NCI-H446 treated with DMSO at 0.1 percent for 48 hours (cell line): ENCODE measurements around the gene MLH1.

Experiments
- DNase-seq: peaks from one replicate; lab custom pipeline; 2025; lab: John Stamatoyannopoulos, UW

Gene MLH1

DNA sequence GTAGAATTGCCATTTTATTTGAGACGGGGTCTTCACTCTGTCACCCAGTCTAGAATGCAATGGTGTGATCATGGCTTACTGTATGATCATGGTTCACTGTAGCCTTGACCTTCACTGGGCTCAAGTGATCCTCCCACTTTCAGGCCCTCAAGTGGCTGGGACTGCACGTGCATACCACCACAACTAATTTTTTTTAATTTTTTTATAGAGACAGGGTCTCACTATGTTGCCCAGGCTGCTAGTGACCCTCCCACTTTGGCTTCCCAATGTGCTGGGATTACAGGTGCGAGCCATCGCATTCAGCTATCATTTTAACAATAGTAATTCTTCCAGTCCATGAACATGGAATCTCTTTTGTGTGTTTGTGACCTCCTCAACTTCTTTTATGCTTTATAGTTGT is 12.3 kb upstream of the MLH1 start:
- DNase-seq: no peak

DNA sequence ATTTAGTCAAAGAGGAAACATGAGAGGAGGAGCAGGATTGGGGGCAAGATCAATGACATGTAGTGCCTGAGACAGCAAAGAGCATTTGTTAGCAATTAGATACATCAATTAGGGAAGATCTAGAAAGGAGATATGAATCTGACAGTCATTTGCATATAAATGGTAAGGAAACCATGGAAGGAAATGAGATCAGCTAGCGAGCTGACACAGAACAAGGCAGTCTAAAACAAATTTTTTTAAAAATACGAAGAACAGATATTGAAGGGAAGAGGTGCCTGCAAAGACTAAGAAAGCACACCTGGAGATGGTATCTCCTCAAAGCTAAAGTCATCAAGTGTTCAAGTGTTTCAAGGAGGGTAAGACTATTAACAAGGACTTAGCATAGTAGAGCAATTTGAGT is 5.0 kb upstream of the MLH1 start:
- DNase-seq: no peak

DNA sequence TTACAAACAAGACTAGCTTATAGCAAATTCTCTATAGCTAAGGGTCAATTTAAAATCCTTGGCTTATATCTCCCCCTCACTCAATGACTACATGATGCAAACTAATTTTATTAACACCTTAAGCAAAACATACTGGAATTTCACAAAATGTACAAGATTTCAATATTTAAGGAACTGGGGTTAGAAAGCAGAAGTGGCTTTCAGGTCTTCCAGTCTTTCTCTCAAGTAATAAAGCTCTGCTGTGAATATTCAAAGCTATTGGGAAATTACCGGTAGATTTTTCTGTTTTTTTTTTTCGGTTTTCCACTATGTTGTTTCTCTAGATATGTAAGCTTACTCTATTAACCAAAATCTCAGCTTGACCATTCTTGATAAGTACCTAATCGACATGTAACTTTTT is 4.3 kb upstream of the MLH1 start:
- no peak for DNase-seq

DNA sequence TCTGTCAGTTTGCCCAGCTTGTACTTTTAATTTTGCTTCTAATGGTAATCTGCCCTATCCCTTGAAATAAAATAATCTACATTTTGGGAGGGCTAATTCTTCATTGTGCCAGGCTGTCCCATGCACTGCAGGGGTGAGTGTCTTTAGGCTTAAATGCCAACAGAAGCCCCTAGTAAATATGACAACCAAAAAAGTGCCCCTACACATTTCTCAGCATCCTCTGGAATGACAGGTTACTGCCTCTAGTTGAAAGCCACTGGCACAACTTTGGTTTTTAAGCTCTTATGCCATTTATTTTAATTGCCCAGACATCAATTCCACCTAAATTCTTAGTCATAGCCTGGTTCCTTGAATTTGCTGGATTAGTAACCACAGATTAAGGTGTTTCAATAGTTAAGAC is 3.8 kb upstream of the MLH1 start:
- no peak for DNase-seq

DNA sequence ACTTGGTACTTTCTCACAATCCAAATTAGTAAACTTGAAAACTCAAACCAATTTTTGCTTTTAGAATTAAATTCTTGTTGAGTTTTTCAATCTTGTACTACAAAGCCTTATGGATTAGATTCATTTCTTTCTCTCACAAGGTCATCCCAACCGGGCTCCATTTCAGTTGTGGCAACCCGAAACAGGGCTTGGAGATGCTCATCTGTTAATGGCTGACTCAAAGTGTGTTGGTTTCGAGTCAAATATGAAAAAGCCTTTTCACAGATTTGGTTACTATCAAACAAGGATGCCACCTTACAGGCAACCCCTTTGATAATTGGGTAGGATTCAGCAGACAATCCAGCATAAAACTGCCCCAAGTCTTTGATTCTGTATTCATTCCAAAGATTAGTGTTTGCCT is 2.2 kb upstream of the MLH1 start:
- DNase-seq: no peak

DNA sequence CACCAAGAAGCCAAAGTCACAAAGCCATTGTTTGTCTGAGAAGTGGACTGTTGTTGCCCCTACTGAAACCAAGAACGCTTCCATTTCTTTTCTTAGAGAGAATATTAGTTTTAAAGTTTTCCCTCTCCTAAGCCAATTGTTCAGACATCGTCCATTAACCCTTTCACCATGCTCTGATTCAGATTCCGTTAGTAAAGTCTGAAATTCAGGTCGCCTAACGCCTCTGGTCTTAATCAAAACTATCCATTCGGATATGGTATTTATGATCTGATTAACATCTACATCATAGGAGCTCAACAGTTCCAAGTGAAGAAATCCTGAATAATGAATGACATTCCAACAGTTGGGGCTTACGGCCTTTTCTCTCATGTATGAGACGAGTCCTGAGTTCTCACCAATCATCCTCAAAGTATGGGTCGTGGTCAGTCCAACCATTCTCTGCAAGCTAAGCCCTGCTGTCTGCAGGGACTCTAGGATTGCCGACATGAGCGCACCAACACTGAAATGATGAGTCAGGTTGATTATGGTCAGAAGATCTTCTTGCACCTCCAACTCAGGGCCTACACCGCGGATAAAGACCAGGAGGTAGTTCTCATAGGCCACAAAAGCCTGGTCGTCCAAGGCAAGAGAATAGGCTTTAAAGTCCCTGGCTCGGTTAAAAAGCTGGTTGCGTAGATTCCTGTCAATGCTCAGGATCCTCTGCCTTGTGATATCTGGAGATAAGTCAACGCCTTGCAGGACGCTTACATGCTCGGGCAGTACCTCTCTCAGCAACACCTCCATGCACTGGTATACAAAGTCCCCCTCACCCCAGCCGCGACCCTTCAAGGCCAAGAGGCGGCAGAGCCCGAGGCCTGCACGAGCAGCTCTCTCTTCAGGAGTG is 1.2 kb upstream of the MLH1 start:
- no peak for DNase-seq

DNA sequence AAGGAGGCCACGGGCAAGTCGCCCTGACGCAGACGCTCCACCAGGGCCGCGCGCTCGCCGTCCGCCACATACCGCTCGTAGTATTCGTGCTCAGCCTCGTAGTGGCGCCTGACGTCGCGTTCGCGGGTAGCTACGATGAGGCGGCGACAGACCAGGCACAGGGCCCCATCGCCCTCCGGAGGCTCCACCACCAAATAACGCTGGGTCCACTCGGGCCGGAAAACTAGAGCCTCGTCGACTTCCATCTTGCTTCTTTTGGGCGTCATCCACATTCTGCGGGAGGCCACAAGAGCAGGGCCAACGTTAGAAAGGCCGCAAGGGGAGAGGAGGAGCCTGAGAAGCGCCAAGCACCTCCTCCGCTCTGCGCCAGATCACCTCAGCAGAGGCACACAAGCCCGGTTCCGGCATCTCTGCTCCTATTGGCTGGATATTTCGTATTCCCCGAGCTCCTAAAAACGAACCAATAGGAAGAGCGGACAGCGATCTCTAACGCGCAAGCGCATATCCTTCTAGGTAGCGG is 452 bp upstream of the MLH1 start, which contains the start of gene EPM2AIP1:
TSS of gene EPM2AIP1 (minus strand) at position 326 of the 520 bp plus-strand sequence. CDS start at position 272, 54 bp downstream.
- no peak for DNase-seq

DNA sequence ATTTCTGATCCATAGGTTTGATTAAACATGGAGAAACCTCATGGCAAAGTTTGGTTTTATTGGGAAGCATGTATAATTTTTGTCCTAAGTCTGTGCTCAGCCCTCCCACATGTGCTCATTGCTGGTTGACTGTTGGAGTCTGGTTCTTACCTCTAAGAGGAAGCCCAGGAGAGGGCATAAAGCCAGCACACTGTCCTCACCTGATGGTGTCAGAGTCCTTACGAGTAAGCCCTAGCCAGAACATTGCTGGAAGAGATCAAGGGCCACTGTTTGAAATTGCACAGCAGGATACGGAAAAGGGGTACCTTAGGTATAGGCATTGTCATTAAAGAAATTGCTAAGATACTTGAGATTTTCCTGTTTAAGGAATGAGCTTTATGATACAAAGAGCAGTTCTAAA is 21.3 kb downstream of the MLH1 start:
- no peak for DNase-seq

DNA sequence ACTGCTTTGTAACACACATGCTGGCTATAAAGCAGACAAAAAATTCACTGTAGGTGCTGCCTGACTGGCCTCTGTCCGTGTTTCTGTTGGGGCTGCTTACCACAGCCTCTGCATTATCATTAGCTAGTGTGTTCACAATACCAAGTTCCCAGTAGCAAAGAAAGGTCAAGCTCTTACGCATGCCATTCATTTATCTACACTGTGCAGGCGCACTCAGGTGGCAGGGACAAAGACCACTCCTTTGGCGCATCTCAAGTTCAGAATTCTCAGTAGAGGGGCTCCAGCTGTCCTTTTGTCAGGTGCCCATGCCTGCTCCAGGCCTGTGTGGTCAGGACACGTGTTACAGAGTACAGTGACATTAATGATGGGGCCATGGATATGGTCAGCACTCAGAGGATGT is 22.3 kb downstream of the MLH1 start:
- DNase-seq: no peak

DNA sequence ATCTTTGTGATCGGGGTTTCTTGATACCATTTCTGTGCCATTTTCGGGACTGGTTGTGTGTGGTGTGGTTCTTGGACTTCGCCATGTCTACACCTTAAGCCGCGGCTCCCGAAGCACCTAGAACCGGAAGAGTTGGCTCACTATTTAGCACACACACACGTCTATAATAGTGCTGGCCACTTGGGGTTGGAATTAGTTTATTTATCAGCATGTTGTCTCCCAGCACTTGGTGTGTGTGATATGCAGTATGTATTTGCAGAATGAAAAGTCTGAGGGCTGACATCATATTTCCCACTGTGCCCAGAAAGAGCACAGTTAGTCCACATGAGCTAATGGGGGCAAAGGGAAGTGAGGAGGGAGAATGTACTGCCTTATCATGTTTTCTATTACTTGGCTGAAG is 23.6 kb downstream of the MLH1 start:
- no peak for DNase-seq

DNA sequence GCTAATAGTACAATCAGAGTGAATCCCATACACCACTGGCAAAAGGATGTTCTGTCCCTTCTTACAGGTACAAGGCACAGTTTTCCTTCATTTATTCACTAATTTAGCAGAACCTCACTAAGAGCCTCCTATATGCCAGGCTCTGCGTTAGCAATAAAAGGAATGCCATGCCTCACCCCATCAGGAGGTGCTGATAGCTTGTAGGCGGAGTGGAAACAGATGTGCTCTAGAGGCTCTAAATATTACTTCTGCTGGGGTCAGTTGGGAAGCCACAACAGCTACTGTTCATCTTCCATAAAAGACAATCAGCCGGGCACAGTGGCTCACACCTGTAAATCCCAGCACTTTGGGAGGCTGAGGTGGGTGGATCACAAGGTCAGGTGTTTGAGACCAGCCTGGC is 24.4 kb downstream of the MLH1 start:
- no peak for DNase-seq

DNA sequence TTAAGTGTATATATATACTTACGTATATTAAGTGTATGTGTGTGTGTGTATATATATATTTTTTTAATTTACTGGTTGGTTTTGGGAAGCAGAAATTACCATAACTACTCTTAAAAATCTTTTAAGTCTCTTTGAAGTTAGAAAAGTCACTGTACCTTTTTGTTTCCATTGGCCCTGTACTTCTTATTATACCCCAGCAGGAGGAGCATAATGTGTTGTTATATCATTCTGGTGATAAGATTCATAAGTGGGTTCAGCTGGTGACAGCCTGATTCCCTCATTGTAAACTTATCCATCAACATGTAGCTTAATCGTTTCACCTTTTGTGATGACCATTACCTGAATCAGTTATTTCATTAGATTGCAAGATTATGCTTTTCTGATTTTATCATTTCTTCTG is 30.8 kb downstream of the MLH1 start:
- DNase-seq: no peak

DNA sequence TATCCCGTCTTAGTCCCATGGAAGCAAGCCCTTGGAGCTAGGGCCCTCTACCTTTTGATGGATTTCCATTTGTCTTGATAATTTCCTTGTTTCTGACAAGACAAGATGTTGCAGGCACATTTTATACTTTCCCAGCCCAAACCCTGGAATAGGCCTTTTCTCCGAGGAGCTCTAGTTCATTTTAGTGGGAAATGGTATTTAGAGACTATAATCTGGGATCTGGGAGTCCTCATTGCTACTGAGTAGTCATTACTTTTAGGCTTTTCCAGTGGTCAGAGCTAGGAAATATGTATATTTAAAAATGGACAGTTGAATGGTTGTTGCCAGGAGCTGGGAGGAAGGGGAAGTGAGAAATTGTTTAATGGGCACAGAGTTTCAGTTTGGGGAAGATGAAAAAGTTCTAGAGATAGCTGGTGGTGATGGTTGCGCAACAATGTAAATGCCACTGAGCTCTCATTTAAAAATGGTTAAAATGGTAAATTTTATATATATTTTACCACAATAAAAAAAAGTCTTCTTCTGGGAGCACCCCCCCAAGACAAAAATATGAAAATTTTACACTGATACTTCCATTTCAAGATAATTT is 31.6 kb downstream of the MLH1 start:
- no peak for DNase-seq

DNA sequence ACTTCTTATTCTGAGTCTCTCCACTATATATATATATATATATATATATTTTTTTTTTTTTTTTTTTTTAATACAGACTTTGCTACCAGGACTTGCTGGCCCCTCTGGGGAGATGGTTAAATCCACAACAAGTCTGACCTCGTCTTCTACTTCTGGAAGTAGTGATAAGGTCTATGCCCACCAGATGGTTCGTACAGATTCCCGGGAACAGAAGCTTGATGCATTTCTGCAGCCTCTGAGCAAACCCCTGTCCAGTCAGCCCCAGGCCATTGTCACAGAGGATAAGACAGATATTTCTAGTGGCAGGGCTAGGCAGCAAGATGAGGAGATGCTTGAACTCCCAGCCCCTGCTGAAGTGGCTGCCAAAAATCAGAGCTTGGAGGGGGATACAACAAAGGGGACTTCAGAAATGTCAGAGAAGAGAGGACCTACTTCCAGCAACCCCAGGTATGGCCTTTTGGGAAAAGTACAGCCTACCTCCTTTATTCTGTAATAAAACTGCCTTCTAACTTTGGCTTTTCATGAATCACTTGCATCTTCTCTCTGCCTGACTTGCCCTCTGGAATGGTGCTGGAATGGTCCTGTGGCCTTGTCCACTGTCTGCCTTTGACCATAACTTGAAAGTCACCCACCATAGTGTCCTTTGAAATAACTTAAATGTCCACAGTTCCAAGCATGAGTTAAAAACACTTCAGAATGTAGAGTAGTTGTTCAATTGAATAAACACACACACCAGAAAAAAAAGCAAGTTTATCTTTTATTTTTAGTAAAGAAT is 32.4 kb downstream of the MLH1 start:
- DNase-seq: no peak

DNA sequence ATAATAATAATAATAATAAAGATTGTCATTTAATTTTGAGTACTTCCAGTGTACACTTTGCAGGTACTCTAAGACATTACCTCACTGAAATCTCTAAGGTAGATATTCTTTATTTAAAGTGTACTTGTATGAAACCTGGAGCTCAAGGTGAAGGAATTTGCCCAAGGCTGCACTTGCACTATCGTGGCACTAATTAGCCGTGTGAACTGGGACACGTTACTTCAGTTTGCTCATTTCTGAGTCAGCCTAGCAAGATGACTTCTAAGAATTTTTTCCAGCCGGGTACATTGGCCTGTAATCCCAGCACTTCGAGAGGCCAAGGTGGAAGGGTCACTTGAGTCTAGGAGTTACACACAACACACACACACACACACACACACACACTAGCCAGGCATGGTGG is 33.5 kb downstream of the MLH1 start:
- no peak for DNase-seq

DNA sequence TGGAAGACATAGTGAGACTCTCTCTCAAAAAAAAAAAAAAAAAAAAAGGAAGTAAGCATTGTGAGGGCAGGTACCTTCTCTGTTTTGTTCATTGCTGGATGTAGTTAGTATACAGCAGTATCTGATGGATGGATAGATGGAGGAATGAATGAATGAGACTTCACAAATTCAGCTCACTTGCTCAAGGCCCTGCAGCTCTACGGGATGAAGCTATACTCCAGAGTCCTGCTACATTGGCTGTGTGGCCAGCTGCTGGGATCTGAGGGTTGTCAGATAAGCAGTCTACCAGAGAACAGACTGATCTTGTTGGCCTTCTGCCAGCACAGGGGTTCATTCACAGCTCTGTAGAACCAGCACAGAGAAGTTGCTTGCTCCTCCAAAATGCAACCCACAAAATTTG is 35.0 kb downstream of the MLH1 start:
- DNase-seq: no peak

DNA sequence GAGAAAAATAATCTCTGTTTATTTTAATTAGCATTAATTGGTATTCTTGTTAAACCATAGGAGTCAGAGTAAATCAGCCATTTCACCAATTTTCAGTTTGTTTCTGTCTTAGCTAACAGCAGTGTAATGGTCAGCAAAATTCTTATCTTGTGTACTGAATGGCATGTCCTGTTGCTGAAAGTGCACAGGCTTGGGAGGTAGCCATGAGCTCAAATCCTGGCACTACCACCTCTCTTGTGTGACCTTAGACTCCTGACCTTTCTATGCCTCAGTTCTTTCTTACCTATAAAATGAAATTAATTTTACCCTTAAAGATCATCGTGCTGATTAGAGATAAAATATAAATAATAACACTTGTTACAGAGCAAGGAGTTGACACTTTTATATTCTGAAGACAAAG is 35.8 kb downstream of the MLH1 start:
- DNase-seq: no peak

DNA sequence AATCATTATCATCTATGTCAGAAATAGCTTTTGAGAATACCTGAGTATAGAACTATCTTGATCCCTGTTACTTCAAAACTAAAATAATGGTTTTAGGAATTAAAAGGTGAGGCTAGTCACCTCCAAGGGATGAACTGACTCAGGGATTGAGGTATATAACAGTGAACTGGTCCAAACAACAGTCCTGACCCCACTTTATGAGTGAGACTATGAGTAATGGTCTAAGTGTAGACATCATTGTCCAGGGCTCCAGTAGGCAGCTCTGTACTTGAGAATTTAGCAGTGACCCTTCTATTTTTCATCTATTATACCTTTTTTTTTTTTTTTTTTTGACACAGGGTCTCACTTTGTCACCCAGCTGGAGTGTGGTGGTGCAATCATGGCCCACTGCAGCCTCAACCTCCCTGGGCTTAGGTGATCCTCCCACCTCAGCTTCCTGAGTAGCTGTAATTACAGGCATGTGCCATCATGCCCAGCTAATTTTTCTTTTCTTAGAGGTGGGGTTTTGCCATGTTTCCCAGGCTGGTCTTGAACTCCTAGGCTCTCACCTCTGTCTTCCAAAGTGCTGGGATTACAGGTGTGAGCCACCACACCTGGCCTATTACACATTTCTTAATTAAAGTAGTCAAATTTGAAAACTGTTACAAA is 36.3 kb downstream of the MLH1 start:
- no peak for DNase-seq

DNA sequence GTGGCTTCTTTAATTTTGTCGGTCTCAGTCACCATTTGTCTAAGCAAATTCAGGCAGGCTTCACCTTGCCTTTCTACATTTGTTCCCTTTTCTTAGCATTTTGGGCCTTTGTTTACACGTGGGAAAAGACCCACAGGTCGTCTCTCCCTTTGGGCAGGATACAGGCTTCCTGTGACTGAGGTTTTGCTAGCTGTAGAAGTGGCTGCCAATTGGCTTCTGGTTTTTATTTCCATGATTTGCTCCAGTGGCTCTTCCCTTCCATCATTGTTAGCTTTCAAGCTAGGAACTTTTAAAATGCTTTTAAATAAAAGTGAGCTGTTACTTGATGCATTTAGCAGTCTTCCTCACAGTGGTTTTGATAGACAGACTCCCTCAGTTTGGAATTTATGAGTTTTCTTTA is 37.3 kb downstream of the MLH1 start:
- no peak for DNase-seq

DNA sequence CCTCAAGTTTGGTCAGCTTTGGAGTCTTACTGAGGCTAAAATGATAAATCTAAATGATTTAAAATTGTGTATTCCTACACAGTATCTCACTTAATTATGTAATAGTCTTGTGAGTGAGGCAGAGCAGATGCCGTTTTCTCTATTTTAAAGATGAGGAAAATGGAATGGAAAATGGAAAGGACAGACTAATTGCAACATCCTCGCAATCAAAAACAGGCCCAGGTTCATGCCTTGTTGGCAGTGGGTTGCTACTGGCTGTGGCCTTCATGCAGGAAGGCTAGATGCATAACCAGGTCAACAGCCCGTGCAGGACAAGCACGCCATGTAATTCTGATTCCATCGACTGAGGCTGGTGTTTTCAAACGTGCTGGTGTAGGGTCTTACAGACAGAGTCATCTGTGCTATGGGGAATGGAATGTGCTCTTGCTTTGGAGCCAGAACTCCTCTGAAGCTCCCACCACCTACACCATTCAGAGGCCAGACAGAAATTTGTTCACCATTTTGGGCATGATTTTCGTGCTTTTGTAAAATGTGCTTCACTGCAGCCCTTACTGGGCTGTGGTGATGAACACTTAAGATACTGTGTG is 37.9 kb downstream of the MLH1 start:
- no peak for DNase-seq

DNA sequence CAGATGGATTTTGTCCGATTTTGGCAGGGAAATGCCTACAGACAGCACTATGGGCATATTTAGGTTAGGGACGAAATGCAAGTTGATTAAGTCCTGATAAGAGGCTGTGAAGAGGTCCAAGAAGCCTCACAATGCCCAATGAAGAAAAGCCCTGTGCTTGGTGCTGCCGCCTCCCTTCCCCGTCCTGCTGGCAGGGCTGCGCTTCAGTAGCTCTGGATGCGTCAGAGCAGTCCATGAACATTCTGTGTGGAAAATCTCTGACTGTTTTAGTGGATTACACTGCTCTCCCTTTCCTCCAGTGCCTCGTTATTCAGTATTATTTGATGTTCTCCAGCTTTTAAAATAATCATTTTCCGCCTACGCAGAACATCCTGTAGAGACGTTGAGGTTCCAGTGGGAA is 39.6 kb downstream of the MLH1 start:
- no peak for DNase-seq

DNA sequence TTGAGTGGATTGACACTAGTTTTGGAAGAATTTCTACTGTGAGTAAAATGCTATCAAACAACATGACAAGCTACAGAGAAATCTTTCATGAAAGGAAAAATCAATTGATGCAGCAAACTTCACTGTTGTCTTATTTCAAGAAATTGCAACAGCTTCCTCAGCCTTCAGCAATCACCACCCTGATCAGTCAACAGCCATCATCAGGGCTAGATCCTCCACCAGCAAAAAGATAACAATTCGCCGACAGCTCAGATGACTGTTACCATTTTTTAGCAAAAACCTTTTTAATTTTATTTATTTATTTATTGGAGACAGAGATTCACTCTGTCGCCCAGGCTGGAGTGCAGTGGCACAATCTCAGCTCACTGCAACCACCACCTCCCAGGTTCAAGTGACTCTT is 44.0 kb downstream of the MLH1 start:
- no peak for DNase-seq
